Stimulated activated CD8-positive, alpha-beta memory T cell treated with anti-CD3 and anti-CD28 coated beads, Interleukin-15, amount 100 ng/mL, for 24 hours (primary cell): Measurements from ENCODE around the gene KIAA0232.

Experiments used
- DNase-seq: peaks from one replicate; pipeline ENCODE4 v3.0.0-alpha.2; 2020; ENCODE audit warnings: low read depth

KIAA0232 gene

DNA sequence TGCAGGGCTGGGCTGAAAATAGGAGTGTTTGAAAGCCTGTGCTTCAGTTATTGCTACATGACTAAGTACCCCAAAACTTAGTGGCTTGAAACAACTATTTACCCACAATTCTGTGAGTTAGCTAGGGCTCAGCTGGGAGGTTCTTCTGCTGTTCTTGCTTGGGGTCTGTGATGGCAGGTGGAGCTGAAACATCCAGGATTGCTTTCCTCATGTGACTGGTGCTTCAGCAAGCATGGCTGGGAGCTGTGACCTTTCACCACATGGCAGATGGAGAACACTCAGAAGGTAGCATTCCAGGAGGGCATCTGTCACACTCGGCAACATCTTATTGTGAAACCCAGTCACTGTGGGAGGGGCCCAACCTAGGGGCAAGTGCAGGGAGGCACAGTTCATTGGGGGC lies 70.1 kb downstream of the KIAA0232 start:
- no peak for DNase-seq

DNA sequence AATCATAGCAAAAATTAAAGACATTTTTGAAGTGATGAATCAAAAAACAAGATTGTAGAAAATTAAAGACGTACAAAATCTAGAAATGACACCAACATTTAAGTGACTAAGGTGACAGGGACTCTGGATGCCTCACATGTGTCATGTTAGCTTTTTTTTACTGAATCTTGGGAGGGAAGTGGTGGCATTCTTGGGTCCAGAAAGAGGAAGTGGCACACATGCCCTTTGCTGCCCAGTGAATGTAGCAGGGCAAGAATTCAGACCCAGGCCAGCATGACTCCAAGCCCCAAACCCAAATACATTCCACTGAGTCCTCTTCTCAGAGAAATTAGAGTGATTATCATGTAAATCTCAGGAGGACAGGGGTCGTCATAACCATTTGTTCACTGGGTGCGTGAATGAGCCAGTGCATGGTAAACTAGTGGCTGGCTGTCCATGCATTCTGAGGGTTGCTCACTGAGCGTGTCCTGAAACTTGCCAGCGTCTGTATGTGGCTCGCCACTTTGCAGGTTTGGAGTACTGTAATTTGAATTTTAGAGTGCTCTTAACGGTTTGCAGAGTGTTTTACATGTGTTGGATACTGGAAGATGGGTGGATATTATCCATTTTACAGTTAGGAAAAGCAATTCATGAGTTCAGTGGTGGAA lies 71.7 kb downstream of the KIAA0232 start:
- DNase-seq: no peak

DNA sequence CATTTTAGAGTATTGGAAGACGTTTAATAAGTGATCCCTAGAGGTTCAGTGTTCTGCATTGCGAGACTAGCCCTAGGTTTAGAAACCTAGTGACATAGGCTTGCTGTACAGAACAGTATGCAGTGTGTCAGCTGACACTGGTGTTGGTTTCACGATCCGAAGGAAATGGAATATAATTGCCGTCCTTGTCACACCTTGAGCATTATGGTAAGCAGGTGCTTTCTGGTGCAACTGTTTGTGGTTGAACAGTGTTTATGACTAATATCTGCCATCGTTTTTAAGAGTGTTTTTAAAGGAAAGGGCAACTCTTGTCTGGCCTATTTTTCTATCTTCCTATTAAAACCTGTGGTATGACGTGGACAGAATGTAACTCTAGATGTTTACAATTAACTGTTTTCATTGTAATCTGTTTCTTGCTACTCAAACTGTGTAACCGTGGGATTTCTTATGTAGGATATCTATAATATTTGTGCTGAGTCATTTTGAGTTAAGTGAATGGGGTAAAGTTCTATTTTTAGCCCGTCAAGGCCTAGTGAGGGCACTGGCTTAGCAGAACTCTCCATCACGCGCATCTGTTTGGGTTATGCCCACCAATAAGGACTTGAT lies 73.3 kb downstream of the KIAA0232 start:
- no peak for DNase-seq

DNA sequence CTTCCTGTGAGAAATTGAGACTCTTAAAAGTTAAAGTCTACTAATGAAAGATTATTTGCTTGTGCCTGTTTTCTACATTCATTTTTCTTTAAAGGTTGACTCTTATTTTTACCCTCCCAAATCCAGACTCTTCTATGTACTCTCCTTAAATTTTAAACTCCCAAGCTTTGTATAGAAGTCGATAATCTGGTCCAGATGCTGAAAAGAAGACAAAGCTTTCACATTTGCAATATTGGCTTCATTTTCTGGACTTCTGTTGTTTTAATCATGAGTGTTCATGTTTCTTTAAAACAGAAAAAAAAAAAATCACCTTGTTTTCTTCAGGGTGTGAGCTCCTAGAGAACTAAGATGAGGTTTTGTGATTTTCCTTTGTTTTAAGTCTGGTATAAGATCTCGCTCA lies 73.9 kb downstream of the KIAA0232 start:
- no peak for DNase-seq

DNA sequence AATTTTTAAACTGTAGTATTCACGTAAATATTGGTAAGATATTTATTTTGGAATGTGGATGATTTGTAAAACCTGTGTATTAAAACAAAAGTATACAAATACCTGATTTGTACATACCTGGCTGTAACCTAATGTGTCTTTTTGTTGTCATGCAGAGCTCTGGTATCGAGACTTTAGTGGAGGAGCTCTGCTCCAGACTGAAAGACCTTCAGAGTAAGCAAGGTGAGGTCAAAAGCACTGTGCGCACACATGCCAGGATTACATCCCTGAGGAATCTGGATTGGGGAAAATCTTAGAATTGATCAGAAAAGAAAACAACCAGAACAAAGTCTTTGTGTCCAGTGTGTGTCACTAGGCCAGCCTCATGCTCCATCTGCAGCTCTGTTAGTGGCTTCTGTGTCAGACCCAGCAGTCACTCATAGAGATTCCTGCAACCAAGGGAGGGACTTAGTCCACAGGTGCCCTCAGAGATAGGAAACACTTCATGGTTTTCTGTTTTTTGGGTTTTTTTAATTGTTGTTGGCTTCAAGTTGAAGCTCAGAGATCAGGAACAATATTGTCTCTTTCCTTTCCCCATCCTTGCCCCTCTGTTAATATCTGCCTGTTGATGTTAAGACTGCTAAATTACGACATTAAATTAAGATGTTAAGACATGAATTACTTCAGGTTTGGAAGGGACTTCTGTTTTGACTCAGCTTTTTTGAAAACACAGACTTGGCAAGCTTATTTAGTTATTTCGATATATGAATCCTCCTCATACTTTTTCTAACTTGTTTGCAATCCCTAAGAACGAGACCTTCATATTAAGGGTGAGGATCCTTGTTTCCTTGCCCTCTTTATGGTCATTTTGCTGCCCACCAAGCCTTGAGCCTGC lies 74.7 kb downstream of the KIAA0232 start:
- no peak for DNase-seq

DNA sequence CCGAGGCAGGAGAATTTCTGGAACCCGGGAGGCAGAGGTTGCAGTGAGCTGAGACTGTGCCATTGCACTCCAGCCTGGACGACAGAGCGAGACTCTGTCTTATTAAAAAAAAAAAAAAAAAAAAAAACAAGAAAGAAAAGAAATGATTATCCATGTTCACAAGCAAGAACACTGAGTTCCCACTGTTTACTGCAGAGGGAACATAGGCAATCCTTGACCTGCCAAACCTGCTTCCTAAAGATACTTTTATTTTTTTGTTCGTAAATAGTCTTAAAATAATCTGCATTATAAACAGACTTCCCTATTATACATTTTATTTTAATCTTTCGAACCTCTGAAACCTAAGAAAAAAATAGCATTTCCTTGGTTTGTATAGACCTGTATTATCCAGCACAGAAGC lies 76.5 kb downstream of the KIAA0232 start:
- no peak for DNase-seq

DNA sequence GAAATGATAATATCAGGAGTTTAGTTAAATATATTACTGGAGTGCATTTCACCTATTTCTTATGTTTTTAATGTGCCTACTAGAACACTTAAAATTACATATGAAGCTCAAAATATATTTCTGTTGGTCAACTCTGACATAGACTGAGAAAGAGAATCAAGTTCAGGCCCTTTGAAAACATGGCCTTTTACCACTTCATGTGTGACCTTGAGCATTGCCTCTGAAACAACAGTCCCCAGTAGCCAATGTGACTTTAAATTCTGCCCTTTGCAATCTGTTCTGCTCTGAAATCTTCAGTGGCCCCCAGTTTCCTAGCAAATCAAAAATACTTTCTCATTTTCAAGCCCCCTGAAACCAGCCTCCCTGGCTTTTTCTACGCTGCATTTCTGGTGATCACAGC lies 77.0 kb downstream of the KIAA0232 start:
- no peak for DNase-seq

DNA sequence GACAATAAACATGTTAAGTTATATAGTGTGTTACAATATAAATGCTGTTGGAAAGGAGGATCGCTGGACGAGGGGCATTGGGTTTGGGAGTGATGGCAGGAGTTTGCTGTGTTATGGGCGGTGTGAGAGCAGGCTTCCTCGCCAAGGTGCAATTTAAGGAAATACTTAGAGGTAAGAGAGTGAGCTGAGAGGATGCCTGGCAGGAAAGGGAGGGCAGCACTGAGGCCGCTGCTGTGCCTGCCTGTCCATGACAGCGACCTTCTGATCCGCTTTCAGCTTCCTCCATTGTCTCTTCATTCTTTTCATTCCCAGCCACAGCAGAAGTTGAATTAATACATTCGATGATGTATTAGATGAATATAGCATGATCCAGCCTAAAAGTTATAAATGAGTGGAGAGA lies 85.9 kb downstream of the KIAA0232 start:
- no peak for DNase-seq

DNA sequence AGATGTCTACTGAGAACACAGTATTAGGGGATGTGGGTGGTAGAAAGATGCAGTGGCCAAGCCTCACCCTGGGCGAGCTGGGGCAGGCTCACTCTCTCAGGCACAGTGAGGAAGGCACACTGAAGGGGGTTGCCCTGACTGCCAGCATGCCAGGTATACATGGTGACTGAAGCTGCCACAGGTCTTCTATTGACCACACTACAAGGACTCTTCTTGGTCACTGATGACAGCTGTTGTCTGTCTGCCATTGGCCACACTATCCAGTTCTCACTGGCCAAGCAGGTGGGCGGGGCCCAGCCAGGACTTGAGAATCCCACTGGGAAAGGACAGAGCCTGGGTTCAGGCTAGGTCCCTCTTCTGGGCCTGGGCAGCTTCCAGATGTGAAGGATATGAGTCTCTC lies 87.4 kb downstream of the KIAA0232 start:
- DNase-seq: no peak

DNA sequence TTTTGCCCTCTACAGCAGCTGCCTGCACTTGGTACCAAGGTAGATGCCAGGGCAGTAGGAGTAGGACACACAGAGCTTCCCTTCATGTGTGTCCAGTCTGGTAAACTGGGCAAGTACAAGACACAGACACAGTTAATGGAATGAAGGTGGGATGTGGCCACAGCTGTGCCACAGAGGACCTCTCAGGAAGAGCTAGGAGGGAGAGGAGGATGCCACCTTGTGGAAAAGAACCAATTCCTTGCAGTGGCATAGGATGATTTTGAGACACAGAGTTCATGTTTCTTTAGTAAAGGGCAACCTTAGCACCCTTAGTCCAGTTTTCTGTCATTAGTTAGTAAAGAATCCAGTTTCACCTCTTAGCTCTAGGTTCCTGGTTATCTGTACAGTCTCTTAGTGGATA lies 90.8 kb downstream of the KIAA0232 start:
- DNase-seq: no peak

DNA sequence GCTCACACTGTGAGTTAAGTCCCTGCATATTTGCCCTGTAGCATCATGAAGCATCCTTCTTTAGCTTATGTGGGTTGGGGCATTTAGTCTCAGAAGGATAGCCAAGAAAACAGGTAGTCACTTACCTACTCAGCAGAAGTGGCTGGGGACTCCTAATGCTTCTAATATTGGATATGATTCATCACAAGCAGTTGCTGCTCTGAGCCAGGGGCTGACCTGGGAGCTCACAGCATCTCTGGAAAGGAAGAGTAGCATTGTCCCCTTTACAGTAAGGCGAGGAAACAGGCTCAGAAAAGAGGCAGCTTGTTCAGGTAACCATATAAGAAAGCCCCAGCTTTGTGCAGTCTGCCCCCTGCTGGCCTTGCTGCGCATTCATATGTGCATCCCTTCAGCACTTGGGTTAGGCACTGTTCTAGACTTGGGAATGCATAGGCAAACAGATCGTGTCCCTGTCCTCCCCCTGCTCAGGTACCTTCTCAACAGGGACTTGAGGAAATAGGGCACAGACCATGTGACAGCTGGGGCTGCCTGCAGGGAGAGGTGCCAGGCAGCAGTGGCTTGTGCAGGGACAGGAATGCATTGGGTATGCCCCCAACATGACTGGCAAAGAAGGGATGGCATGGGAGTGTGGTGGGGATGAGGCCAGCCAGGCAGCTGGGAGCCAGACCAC lies 91.4 kb downstream of the KIAA0232 start:
- DNase-seq: peak; percentile 57

DNA sequence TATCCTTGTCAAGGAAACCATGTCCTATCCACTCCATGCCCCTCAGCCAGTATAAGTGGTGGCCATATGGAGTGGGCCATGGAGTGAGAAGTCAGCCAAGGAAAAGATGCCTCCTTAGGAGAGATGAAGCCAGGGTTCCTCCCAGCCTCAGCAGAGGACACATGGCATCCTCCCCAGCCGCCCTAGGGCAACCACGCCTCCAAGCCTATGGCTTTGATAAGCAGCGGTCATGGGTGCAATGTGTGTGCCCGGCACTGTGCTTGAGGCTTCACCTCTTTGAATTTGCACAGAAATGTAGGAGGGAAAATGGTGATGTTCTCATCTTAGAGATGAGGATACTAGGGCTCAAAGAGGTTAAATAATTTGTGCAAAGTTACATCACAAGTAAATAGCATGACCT lies 92.5 kb downstream of the KIAA0232 start:
- no peak for DNase-seq

DNA sequence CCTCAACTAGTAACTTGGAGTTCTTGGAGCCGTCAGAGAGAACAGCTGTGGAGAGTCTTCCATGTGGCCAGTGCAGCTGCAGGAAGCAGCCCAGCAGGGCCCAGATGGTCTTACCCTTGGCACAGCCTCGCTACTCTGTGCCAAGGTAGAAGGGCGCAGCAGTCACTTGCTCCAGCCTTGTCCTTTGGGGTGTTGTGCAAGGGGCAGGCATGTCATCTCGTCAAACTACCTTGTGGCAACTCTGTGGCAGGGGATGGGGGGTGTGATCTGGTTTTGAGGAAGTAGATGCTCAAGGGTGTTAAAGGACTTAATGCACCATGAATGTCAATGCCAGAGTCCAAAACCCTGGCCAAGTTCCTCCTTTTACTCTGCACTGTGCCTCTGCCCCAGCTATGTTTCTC lies 92.9 kb downstream of the KIAA0232 start:
- no peak for DNase-seq

DNA sequence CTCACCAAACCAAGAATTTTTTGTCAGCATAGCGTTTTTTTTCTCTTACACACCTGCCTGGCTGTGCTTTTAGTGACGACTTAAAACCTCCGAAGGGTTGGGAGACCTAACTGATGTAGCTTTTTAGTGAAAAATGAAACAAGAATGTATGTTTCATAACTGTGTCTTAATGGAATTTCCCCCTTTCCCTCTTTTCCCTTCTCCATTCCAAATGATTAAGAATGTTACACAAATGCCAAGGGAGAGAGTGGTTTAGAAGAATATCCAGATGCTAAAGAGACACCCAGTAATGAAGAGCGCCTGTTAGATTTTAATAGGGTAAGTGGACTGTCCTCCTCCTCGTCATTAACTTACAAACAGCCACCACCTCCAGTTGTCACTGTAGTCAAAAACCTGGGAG lies 93.9 kb downstream of the KIAA0232 start:
- DNase-seq: no peak

DNA sequence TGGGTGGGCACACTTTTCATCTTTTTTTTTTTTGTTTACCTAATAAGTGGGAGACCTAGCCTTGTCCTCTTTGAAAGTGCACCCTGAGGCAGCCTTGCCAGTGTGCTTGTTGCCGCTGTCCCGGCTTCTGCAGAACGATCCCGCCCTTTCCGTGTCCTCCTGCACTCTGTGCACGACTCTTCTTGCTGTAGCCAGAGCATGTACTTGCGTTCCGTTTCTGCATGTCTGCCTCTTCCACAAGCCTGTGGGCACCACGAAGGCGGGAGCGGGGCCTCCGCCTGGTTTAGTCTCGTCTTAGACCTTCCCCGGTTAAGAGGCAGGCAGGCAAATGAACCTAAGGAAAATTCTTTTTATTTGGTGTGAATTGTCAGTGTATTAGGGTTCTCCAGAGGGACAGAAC lies 94.5 kb downstream of the KIAA0232 start:
- DNase-seq: no peak

DNA sequence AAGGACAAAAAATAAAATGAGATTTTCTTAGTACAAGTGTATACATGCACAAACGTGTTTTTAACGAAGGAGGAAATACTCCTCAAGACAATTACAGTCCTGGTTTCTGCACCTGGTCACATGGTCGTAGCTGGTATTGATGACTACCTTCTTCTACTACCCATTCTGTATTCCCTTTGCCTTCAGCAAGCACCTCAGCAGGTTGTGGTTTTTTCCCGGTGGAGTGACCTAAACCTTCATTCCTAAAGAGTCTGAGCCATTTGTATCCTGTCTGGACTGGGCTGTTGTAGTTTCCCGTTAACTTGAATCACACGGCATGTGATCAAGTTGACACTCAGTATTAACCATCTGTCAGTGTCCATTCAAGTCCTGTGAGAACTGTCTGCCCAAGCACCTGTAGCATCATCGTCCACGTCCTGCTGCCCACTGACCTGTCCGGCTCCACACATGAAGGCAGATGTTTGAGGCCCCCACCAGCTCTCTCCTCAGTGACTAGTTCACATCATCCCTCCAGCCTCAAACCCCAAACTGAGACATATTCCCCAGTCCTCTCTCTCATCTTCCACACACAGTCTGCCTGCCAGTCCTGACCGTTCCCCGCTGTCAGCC lies 96.0 kb downstream of the KIAA0232 start:
- no peak for DNase-seq

DNA sequence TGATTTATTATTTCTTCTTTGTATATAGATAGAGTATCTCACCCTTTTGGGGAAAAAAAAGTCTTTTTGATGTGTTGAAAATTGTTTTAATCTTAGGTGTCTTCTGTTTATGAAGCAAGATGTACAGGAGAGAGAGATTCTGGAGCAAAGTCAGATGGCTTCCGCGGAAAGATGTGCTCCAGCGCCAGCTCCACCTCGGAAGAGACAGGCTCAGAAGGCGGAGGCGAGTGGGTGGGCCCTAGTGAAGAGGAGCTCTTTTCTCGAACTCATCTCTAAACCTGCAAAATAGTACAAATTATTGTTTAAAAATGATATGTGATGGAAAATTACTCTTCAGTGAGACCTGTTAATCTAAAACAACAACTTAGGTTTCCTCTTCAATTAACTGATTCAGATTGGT lies 98.2 kb downstream of the KIAA0232 start:
- DNase-seq: no peak

DNA sequence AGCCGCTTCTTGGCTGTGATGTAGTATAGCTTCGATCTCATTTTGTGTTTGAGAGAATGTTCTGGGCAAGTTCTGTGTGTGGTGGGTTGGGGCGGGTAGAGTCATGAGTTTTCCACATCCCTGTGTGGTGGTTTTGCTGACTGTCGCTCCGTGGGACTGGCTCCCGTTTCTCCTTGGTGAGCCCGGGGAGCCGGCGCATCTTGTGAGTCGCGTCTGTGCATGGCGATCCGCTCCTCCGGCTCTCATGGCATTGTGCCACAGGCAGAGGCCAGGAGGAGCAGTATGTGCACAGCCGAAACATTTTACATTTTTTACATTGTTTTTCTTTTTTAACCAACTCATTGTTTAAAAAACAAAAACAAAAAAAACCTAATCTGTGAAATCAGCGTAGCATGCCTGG lies 99.4 kb downstream of the KIAA0232 start:
- no peak for DNase-seq

DNA sequence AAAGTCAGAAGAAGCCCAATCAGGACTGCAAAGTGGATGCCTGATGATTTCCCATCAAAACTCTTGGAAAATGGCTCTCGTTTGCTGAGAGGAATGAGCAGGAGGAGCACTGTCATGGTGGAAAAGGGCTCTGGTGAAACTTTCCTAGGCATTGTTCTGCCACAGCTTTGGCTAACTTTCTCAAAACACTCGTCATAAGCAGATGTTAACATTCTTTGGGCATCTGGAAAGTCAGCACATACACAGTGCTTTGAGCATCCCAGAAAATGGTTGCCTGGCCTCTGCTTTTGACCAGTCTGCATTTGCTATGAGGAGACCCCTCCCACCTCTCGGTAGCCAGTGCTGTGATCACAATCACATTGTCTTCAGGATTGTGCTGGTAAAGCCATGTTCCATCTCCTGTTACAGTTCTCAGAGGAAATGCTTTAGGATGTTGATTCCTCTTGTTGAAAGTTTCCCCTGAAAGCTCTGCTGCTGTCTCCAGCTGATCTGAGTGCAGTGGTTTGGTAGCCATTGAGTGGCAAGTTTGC lies 101.9 kb downstream of the KIAA0232 start:
- no peak for DNase-seq

DNA sequence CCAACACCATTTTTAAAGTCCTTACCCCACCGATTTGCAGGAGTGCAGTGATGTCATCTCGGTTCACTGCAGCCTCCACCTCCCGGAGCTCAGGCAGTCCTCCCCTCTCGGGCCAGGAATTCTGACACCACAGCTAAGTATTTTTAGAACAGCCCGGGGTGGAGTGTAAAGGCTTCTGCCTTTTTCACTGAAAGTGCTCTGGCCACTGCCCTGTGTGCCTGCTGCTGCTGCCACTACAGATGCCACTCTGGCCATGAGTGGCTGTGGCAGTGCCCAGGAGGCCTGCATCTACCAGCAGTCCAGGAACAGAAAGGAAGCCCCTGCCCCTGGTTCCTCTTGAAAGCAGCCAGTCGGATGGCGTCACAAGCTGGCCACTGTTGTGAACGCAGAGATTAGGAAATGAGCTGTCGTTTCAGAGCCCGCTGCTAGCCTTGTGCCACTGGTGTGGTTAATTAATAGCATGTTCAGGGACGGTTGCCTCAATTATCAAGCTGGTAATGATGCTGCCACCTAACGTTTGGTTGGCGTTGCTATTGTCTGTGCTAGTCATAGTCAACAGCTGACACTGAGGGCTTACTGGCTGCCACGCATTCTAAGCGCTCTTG lies 103.5 kb downstream of the KIAA0232 start:
- no peak for DNase-seq

DNA sequence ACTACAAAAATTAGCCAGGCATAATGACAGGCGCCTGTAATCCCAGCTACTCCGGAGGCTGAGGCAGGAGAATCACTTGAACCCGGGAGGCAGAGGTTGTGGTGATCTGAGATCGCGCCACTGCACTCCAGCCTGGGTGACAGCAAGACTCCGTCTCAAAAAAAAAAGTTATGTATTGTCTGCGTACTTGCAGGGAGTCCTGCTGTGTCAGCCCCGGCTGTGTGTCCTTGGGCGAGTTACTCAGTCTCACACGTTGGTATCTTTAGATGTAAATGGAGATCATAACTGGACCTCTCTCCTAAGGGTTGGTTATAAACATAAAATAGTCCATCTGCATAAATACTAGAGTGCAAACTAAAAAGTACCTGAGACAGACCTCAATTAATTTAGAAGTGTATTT lies 104.4 kb downstream of the KIAA0232 start:
- DNase-seq: no peak
